HuH-7 (cell line): ENCODE measurements around the gene NCMAP.

Experiments
- DNase-seq: peaks from one replicate; pipeline ENCODE4 v3.0.0; 2011; ENCODE audit warnings: low spot score

The NCMAP gene

GRCh38 chr1:24622218-24622617 is 66.3 kb downstream of the NCMAP start:
- DNase-seq, result no peak

GRCh38 chr1:24632832-24633175 is 76.9 kb downstream of the NCMAP start:
- no peak for DNase-seq

GRCh38 chr1:24635195-24635843 is 79.4 kb downstream of the NCMAP start:
- peak; percentile 71 for DNase-seq

GRCh38 chr1:24636661-24637357 is 80.9 kb downstream of the NCMAP start:
- no peak for DNase-seq

- DNase-seq, result no peak
Measured at GRCh38 chr1:24639094-24639493, 83.2 kb downstream of the NCMAP start.

- DNase-seq, result no peak
Measured at GRCh38 chr1:24639881-24640280, 84.0 kb downstream of the NCMAP start.

GRCh38 chr1:24640288-24640687 is 84.4 kb downstream of the NCMAP start:
- DNase-seq, result no peak

GRCh38 chr1:24641646-24642151 is 85.8 kb downstream of the NCMAP start:
- DNase-seq, result no peak

- DNase-seq, result peak; percentile 95
Measured at GRCh38 chr1:24642481-24643362, 86.8 kb downstream of the NCMAP start, which contains the start of gene SRRM1. Gene SRRM1, plus strand, starts transcription at chr1:24643302. Its CDS starts 25 bp downstream, at chr1:24643327.

GRCh38 chr1:24643363-24644099 is 87.6 kb downstream of the NCMAP start:
- no peak for DNase-seq

GRCh38 chr1:24644100-24644384 is 88.2 kb downstream of the NCMAP start:
- no peak for DNase-seq

- DNase-seq, result no peak
Measured at GRCh38 chr1:24648919-24649318, 93.0 kb downstream of the NCMAP start.

- no peak for DNase-seq
Measured at GRCh38 chr1:24652382-24652781, 96.5 kb downstream of the NCMAP start.

- DNase-seq, result no peak
Measured at GRCh38 chr1:24654010-24654409, 98.1 kb downstream of the NCMAP start.

- DNase-seq, result no peak
Measured at GRCh38 chr1:24656046-24656445, 100.2 kb downstream of the NCMAP start.

GRCh38 chr1:24657781-24658180 is 101.9 kb downstream of the NCMAP start:
- no peak for DNase-seq
